ENCODE measurements around the gene RPN1.

GRCh38 chr3:128616516-128617269, 33.9 kb downstream of the RPN1 start:
- TF ChIP-seq CTCF (IDR thresholded peaks at IDR 0.05): no peak
- TF ChIP-seq POLR2A (IDR thresholded peaks at IDR 0.05): no peak
